ACC112 (cell line): Measurements from ENCODE around the gene MAN2B2.

ENCODE experiments used
- H2AFZ ChIP-seq: fragments of 200-600 bp; sonication (generic); one replicate; pipeline ENCODE4 v1.6.0; 2017; ENCODE audit warnings: antibody characterized with exemption, low read length; ENCODE audit not compliant: unreplicated experiment
- H3K27ac ChIP-seq: fragments of 200-600 bp; sonication (generic); 2 replicates; pipeline ENCODE4 v1.5.1; 2014; ENCODE audit warnings: low read depth, mild to moderate bottlenecking, antibody characterized with exemption, low read length, moderate library complexity
- H3K27me3 ChIP-seq: fragments of 200-600 bp; sonication (generic); 2 replicates; pipeline ENCODE4 v1.6.1; 2014; ENCODE audit warnings: mild to moderate bottlenecking, antibody characterized with exemption, low read length, moderate library complexity, mixed read lengths; ENCODE audit not compliant: insufficient read depth
- H3K36me3 ChIP-seq: fragments of 200-600 bp; sonication (generic); 2 replicates; pipeline ENCODE4 v1.6.1; 2016; ENCODE audit warnings: mild to moderate bottlenecking, antibody characterized with exemption, low read length, moderate library complexity, mixed read lengths; ENCODE audit not compliant: insufficient read depth
- H3K4me1 ChIP-seq: fragments of 200-600 bp; sonication (generic); one replicate; pipeline ENCODE4 v1.6.1; 2016; ENCODE audit warnings: low read length, mixed read lengths; ENCODE audit not compliant: insufficient read depth, unreplicated experiment, control insufficient read depth
- H3K4me3 ChIP-seq: fragments of 200-600 bp; sonication (generic); 2 replicates; pipeline ENCODE4 v1.5.1; 2014; ENCODE audit warnings: mild to moderate bottlenecking, low read depth, low read length
- H3K79me2 ChIP-seq: fragments of 200-600 bp; sonication (generic); one replicate; pipeline ENCODE4 v1.6.0; 2016; ENCODE audit warnings: low read length; ENCODE audit not compliant: control insufficient read depth, unreplicated experiment, insufficient read depth

The MAN2B2 gene

DNA sequence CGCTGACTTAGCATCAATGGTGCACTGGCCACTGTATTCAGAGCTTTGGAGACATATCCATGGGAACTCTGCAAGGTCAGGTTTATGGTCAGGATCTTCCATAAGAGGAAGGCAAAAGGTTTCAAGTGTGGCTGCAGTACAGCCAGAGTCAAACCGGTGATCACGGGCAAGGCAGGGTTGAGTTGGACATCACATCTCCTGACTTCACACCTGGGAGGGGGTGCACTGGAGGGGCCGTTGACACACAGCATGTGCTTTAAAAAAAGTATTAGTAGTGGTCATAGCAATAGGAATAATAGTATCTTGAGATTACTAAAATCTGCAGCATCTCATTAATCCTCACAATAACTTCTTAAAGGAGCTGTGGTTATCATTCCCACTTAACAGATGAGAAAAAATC is 28.9 kb upstream of the MAN2B2 start:
- H3K4me3 ChIP-seq = no peak overlapping the region
- H2AFZ ChIP-seq = no peak overlapping the region
- H3K79me2 ChIP-seq = no peaks in the 10 kb centered on the region
- peaks cover 69% of the 10 kb centered on the region for H3K27me3 ChIP-seq
- no peaks in the 10 kb centered on the region for H3K36me3 ChIP-seq
- no peaks in the 10 kb centered on the region for H3K4me1 ChIP-seq
- H3K27ac ChIP-seq = no peak overlapping the region

DNA sequence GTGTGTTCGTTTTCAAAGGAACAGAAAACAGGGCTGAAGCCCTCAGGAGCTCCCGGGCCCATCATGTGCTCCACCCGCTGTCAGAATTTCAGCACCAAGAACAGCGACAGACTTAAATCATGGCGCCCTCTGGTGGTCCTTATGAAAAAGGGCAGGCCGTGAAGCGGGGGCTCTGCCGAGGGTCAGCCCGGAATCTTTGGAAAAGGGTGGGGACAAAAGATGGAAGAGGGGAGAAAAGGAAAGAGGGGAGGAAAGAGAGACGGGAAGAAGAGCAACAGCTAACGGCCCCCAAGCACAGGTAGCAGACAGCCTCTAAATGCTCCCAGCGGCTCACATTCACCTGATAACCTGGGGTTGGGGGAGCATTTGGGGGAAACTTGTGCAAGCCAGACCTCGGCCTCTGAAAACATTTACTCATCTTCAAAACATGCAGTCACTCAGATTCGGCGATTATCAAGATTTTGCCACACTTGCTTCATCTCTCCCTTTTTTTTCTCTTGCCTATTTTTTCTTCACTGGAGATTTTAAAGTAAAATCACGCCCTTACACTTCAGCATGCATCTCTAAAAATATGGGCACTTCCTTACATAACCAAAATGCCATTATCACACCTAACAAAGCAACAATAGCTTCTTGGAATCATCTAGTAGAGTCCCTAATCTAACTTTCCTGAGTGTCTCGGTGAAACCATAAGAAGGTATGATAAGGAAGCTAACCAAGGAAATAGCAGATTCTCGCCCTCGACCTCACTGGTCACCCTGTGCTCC is 28.1 kb upstream of the MAN2B2 start:
- Histone ChIP-seq H3K36me3 (no peaks in the 10 kb centered on the region), H3K79me2 (no peaks in the 10 kb centered on the region), H3K27ac (no peak overlapping the region), H2AFZ (no peak overlapping the region), H3K4me3 (no peak overlapping the region), H3K27me3 (peaks cover 75% of the 10 kb centered on the region), H3K4me1 (no peaks in the 10 kb centered on the region)

DNA sequence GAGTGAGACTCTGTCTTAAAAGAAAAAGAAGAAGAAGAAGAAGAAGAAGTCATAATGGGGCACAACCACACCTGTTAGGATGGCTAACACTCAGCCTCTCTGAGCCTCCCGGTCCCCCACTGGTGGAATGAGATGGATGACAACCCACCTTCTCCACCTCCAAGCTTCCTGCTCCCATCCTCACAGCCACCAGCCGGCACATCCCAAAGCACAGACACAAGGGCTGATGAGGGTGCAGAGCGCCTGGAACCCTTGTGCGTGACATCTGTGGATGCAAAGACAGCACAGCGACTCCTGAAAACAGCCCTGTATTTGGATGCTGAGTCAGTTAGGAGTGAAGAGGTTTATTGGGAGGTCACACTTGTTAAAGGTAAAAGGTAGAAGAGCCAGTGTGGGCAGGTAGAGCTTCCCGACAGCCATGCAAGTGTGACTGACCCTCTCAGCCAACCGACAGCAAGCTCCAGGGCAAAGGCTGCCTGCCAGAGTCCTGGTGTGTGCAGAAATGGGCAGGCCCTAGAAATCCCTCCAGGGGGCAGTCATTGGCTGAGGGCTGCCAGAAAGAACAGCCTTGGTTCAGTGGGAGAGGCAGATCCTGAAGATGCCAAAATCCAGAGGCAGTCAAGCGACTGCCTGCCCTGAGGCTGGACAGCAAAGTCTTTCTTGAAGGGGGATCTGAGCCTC is 26.6 kb upstream of the MAN2B2 start:
- H3K4me1 ChIP-seq = no peaks in the 10 kb centered on the region
- peaks cover 80% of the 10 kb centered on the region for H3K27me3 ChIP-seq
- H3K27ac ChIP-seq = no peak overlapping the region
- no peaks in the 10 kb centered on the region for H3K79me2 ChIP-seq
- no peak overlapping the region for H3K4me3 ChIP-seq
- no peak overlapping the region for H2AFZ ChIP-seq
- no peaks in the 10 kb centered on the region for H3K36me3 ChIP-seq

DNA sequence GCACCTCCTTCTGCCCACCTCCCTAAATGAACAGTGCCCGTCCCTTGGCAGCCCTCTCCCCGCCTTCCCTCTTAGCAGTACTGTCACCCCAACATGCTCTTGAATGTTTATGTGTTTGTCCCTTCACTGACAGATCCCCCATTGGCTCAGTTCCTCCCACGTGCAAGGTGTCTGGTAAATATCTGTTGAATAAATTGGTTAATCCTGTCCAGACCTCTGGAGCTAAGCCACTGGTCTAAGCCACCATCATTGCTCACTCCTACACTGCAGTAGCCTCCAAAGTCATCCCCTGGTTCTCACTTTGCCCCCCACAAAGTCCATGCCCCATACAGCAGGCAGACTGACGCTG is 26.1 kb upstream of the MAN2B2 start:
- Histone ChIP-seq H3K36me3 (no peaks in the 10 kb centered on the region), H3K4me3 (no peak overlapping the region), H3K4me1 (no peaks in the 10 kb centered on the region), H3K27ac (no peak overlapping the region), H3K27me3 (peaks cover 81% of the 10 kb centered on the region), H2AFZ (no peak overlapping the region), H3K79me2 (no peaks in the 10 kb centered on the region)

DNA sequence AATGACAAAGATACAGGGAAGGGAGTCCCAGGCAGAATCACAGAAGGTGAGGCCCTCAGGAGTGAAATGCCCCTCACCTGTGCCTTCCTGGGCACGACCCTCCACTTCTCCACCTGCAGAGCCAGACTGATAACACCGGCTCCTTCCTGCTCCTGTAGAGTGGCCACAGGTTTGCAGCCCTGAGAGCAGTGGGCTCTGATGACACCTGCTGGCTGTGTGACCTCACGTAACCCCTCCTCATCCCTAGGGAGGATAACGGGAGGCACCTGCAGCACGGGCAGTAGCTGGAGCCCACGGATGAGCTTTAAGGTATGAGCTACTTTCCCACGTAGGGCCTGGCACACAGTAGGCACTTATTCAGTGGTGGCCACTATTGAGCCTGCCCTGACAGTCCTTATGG is 25.5 kb upstream of the MAN2B2 start:
- Histone ChIP-seq H3K4me3 (no peak overlapping the region), H3K4me1 (no peaks in the 10 kb centered on the region), H3K27ac (no peak overlapping the region), H3K36me3 (no peaks in the 10 kb centered on the region), H3K79me2 (no peaks in the 10 kb centered on the region), H3K27me3 (peaks cover 80% of the 10 kb centered on the region), H2AFZ (no peak overlapping the region)

DNA sequence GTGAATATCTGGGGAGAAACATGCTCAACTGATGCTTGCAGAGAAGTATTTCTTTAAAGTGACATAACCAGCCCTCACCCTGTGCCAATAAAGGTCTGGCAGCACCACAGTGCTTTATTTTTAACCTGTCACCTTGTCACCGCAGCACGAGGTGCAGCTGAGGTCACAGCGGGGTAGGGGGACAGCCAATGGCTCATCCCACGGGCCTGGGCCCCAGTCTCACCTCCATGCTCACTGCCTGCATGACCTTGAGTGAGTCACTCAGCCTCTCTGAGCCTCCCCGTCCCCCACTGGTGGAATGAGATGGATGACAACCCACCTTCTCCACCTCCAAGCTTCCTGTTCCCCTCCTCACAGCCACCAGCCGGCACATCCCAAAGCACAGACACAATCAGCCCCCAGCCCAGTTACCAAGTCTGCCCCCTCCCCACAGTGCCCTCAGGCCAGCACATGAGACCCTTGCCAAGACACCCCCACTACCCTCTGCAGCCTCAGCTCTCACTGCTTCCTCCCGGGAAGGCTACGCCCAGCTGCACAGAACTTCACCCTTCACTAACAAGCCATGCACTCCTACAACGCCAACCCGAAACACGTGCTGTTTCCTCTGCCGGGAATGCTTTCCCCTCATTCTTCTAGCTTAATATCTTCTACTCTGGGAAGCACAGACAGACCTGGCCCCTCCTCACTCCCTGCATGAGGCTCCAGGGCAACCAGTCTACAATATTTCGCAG is 24.9 kb upstream of the MAN2B2 start:
- Histone ChIP-seq H3K4me3 (no peak overlapping the region), H2AFZ (no peak overlapping the region), H3K27me3 (peaks cover 75% of the 10 kb centered on the region), H3K36me3 (no peaks in the 10 kb centered on the region), H3K79me2 (no peaks in the 10 kb centered on the region), H3K27ac (no peak overlapping the region), H3K4me1 (no peaks in the 10 kb centered on the region)

DNA sequence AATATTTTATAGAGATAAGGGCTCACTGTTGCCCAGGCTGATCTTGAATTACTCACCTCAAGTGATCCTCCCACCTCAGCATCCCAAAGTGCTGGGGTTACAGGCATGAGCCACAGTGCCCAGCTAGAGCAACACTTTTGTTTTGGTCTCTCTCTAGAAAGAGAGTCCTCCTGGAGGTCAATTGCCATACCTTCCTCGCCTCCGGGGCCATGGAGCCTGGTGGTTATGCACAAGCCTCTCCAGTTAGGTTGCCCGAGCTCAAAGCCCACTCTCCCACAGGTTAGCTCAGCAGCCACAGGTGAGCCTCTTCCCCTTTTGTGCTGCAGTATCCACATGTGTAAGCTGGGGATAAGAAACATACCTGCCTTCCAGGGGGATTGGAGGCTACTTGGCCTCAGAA is 24.2 kb upstream of the MAN2B2 start:
- no peaks in the 10 kb centered on the region for H3K79me2 ChIP-seq
- H3K4me1 ChIP-seq = no peaks in the 10 kb centered on the region
- H3K27me3 ChIP-seq = peaks cover 70% of the 10 kb centered on the region
- no peak overlapping the region for H2AFZ ChIP-seq
- H3K36me3 ChIP-seq = no peaks in the 10 kb centered on the region
- H3K4me3 ChIP-seq = no peak overlapping the region
- no peak overlapping the region for H3K27ac ChIP-seq

DNA sequence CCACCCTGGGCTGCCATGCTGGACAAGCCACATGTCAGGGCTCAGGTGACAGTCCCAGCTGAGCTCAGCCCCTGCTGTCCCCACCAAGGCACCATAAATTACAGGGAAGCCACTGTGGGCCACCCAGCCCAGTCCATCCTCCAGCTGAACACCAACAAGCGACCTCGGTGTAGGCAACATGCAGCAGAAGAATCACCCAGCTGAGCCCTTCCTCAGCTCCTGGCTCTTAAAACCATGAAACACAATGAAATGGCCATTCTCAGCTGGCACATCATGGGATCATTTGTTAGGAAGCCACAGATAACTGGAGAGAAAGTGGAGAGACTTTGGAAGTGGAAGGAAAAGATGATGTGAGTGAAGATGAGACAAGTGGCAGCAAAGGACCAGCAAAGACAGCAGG is 23.3 kb upstream of the MAN2B2 start:
- Histone ChIP-seq H3K36me3 (no peaks in the 10 kb centered on the region), H2AFZ (no peak overlapping the region), H3K4me3 (no peak overlapping the region), H3K79me2 (no peaks in the 10 kb centered on the region), H3K27ac (no peak overlapping the region), H3K27me3 (peaks cover 76% of the 10 kb centered on the region), H3K4me1 (no peaks in the 10 kb centered on the region)

DNA sequence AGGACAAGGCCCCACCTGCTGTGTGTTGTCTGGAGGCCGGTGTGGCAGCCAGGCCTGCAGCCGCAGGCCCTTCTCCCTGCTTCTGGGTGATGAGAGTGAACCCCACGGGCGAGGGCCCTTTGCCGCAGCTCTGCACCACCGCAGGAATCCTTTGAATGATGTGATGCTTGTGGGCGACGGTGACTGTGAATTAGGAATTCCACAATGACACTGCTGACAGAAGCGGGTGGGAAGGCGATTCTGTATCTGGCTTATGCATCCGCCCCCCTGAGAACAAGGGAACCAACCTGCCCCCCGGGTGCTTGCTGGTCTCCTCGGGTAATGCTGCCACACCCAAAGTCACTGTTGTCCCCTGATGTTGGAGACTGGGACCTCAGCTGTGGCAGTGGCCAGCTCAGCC is 19.5 kb upstream of the MAN2B2 start:
- Histone ChIP-seq H3K36me3 (no peaks in the 10 kb centered on the region), H2AFZ (no peak overlapping the region), H3K4me1 (no peaks in the 10 kb centered on the region), H3K27ac (no peak overlapping the region), H3K79me2 (no peaks in the 10 kb centered on the region), H3K27me3 (peaks cover 75% of the 10 kb centered on the region), H3K4me3 (no peak overlapping the region)

DNA sequence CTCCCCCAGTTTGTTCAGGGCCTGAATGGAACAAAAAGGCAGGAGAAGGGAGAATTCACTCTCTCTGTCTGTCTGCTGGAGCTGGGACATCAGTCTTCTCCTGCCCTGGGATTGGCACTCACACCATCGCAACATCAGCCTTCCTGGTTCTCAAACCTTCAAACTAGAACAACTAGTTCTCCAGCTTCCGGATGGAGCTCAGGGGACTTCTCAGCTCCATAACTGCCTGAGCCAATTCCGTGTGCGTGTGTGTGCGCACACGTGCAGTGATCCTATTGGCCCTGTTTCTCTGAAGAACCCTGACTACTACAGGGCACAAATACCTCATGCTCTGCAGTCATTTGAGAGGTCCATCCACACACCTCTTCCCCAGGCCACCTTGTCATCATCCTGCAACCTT is 18.7 kb upstream of the MAN2B2 start:
- Histone ChIP-seq H3K27ac (no peak overlapping the region), H3K27me3 (peaks cover 68% of the 10 kb centered on the region)

DNA sequence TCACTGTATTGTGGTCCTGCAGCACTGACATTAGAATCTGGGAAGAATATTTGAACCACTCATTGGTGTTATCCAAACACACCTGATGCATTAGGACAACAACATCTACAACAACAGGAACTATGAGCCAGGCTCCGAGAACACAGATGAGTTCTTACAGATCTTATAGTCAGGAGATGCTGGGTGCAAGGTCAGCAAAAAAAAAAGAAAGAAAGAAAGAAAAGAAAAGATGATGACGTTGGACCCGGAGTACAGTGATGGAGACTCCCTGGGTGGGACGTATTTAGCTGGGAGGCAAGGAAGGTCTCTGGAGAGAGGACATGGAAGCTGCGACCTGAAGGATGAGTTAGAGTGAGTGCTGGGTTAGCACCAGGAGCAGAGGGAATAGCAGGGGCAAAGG is 17.8 kb upstream of the MAN2B2 start:
- Histone ChIP-seq H3K27ac (no peak overlapping the region), H3K4me1 (peaks cover 10% of the 10 kb centered on the region), H3K79me2 (no peaks in the 10 kb centered on the region), H3K4me3 (no peak overlapping the region), H3K27me3 (peaks cover 58% of the 10 kb centered on the region), H3K36me3 (no peaks in the 10 kb centered on the region), H2AFZ (no peak overlapping the region)

More for the DNA sequence above, 18.7 kb upstream of the MAN2B2 start:
- no peaks in the 10 kb centered on the region for H3K79me2 ChIP-seq
- H3K36me3 ChIP-seq = no peaks in the 10 kb centered on the region
- H3K4me3 ChIP-seq = no peak overlapping the region
- H2AFZ ChIP-seq = no peak overlapping the region
- peaks cover 6% of the 10 kb centered on the region for H3K4me1 ChIP-seq
